K562 (cell line): ENCODE results near the gene MFAP3L. TPM values are rescaled to one million over a fixed set of nuclear protein-coding genes. Genes with fewer than 3 reads are reported as not detected.

ENCODE experiments used
- ATAC-seq: fragments of 200-7000 bp; cut with Tn5 transposase; 3 replicates; pipeline ENCODE4 v1.9.1; 2020; ENCODE audit warnings: moderate library complexity
- BruUV-seq: library from RNA; stranded (reverse); fragments of 400-500 nt; replicated peaks from 2 replicates; lab custom pipeline; 2021; lab: Mats Ljungman, UMichigan
- CTCF ChIA-PET: fragments of 300-600 bp; formaldehyde crosslinking; extraction: SDS; loops from one replicate; lab custom pipeline; 2021; ENCODE audit warnings: low intra/inter-chr PET ratio; lab: Yijun Ruan, JAX
- POLR2A ChIA-PET: fragments of 300-600, 350-650 bp; sonication (Branson Sonifier 250); formaldehyde crosslinking; extraction: SDS; loops from one replicate; lab custom pipeline; 2021; ENCODE audit warnings: antibody characterized with exemption, inconsistent platforms; lab: Yijun Ruan, JAX
- DNase-seq, 4 experiments: peaks; one replicate each; pipeline versions ENCODE4 v3.0.0 to v3.0.0-alpha.2; 2011 to 2018; ENCODE audit warnings: low spot score in 3 of 4, mixed read lengths in 3 of 4; ENCODE audit errors: extremely low read depth in 1 of 4
- FAIRE-seq: peaks from 2 replicates; lab custom pipeline; 2011; peaks lifted over from hg19 to GRCh38; lab: Jason Lieb, UNC
- H2AFZ ChIP-seq: 2 replicates; pipeline ENCODE4 v1.6.0; 2011; ENCODE audit warnings: low read depth, low read length, control low read depth, inconsistent platforms
- H3K27ac ChIP-seq: fragments of 200-600 bp; 3 replicates; pipeline ENCODE4 v1.8.0; 2011; ENCODE audit warnings: low read depth, mild to moderate bottlenecking, control low read depth, inconsistent platforms, low read length, moderate library complexity, mixed read lengths; ENCODE audit errors: extremely low read depth
- H3K27me3 ChIP-seq, 2 experiments: fragments of 300-600 bp in 1 of 2; 2 replicates in 1 of 2; 3 replicates in 1 of 2; pipeline versions ENCODE4 v1.6.0 to v1.8.0; 2011; ENCODE audit warnings: inconsistent platforms in 2 of 2, low read length in 2 of 2, mild to moderate bottlenecking in 1 of 2, mixed read lengths in 1 of 2, moderate library complexity in 1 of 2; ENCODE audit not compliant: control insufficient read depth in 2 of 2, insufficient read depth in 2 of 2
- H3K36me3 ChIP-seq: fragments of 300-600 bp; 3 replicates; pipeline ENCODE4 v1.8.0; 2011; ENCODE audit warnings: mild to moderate bottlenecking, low read length, inconsistent platforms; ENCODE audit not compliant: control insufficient read depth, insufficient read depth
- H3K4me1 ChIP-seq, 2 experiments: fragments of 200-600 bp in 1 of 2; replicated peaks in 1 of 2; 2 replicates in 1 of 2; 3 replicates in 1 of 2; pipeline versions ENCODE4 v1.5.1 to v1.8.0; 2011; ENCODE audit warnings: inconsistent platforms in 2 of 2, low read length in 2 of 2, mild to moderate bottlenecking in 1 of 2, mixed read lengths in 1 of 2, moderate library complexity in 1 of 2; ENCODE audit not compliant: control insufficient read depth in 2 of 2, insufficient read depth in 2 of 2
- H3K4me2 ChIP-seq: 2 replicates; pipeline ENCODE4 v1.6.1; 2011; ENCODE audit warnings: low read length, control low read depth, inconsistent platforms, mixed read lengths; ENCODE audit not compliant: insufficient read depth
- H3K4me3 ChIP-seq: fragments of 200-600 bp; sonication (generic), shearing (Covaris generic); 2 replicates; pipeline ENCODE4 v1.5.1; 2016; ENCODE audit warnings: control low read depth, inconsistent platforms
- H3K79me2 ChIP-seq: fragments of 200-600 bp; 3 replicates; pipeline ENCODE4 v1.8.0; 2011; ENCODE audit warnings: low read length, inconsistent platforms; ENCODE audit not compliant: control insufficient read depth, insufficient read depth
- H3K9ac ChIP-seq, 2 experiments: 2 replicates each; pipeline versions ENCODE4 v1.6.0 to v1.6.1; 2011; ENCODE audit warnings: low read depth in 2 of 2, low read length in 2 of 2, control low read depth in 1 of 2, inconsistent platforms in 1 of 2, mild to moderate bottlenecking in 1 of 2, mixed read lengths in 1 of 2; ENCODE audit not compliant: insufficient read depth in 1 of 2
- H3K9me1 ChIP-seq: one replicate; pipeline ENCODE4 v1.6.0; 2011; ENCODE audit warnings: inconsistent platforms, mild to moderate bottlenecking, low read length, moderate library complexity; ENCODE audit not compliant: control insufficient read depth, insufficient read depth
- H3K9me3 ChIP-seq: replicated peaks from 2 replicates; pipeline ENCODE4 v1.5.1; 2011; ENCODE audit warnings: low read depth, low read length, inconsistent platforms; ENCODE audit not compliant: control insufficient read depth, insufficient read depth
- H4K20me1 ChIP-seq: replicated peaks from 2 replicates; pipeline ENCODE4 v1.6.1; 2011; ENCODE audit warnings: low read length, inconsistent platforms, mixed read lengths; ENCODE audit not compliant: control insufficient read depth, insufficient read depth
- CTCF ChIP-seq, 3 experiments: IDR thresholded peaks in 2 of 3; conservative IDR thresholded peaks in 1 of 3; 2 replicates each; pipeline ENCODE4 v1.5.1; 2011 to 2012; ENCODE audit warnings: low read length in 3 of 3, mild to moderate bottlenecking in 3 of 3, control low read depth in 2 of 3, improper control_type of control experiment in 1 of 3, inconsistent platforms in 1 of 3, low read depth in 1 of 3, mixed read lengths in 1 of 3, moderate library complexity in 1 of 3; ENCODE audit not compliant: insufficient read depth in 2 of 3
- HMGN3 ChIP-seq: IDR thresholded peaks from 2 replicates; pipeline ENCODE4 v1.6.1; 2011; ENCODE audit warnings: borderline replicate concordance, low read depth, mild to moderate bottlenecking, mixed read lengths, low read length; ENCODE audit not compliant: insufficient read length; ENCODE audit errors: extremely low read depth
- KAT8 ChIP-seq: fragments of 450-650 bp; IDR thresholded peaks from 2 replicates; pipeline ENCODE4 v1.6.1; 2016; ENCODE audit warnings: low read depth, mild to moderate bottlenecking
- MCM2 ChIP-seq: fragments of 450-650 bp; IDR thresholded peaks from 2 replicates; pipeline ENCODE4 v1.6.1; 2017; ENCODE audit warnings: low read depth, mild to moderate bottlenecking
- NCOA4 ChIP-seq: fragments of 450-650 bp; IDR thresholded peaks from 2 replicates; pipeline ENCODE4 v1.6.1; 2018; ENCODE audit warnings: mild to moderate bottlenecking; ENCODE audit not compliant: partially characterized antibody
- POLR2B ChIP-seq: fragments of 450-650 bp; IDR thresholded peaks from 2 replicates; pipeline ENCODE4 v1.6.1; 2018; ENCODE audit warnings: low read depth; ENCODE audit not compliant: partially characterized antibody
- ZNF217 ChIP-seq: sonication (generic); formaldehyde crosslinking; IDR thresholded peaks from 2 replicates; pipeline ENCODE4 v1.8.0; 2022; ENCODE audit warnings: mild to moderate bottlenecking, missing genetic modification reagents
- ZNF655 ChIP-seq: fragments of 250-450 bp; sonication (Bioruptor Pico); IDR thresholded peaks from 2 replicates; pipeline ENCODE4 v1.5.0; 2021
- WGBS: fragments of 100-300 bp; shearing (Covaris generic); methylation state at CpG from one replicate; pipeline ENCODE4 v1.1.6; 2016; ENCODE audit warnings: low coverage, mixed read lengths; ENCODE audit not compliant: insufficient coverage; ENCODE audit errors: missing lambda C conversion rate; 5-methylcytosine and 5-hydroxymethylcytosine counted together
- in situ Hi-C: fragments of 300-500 bp; cut with MboI; formaldehyde crosslinking; loops from 4 replicates; pipeline ENCODE4 v1.15.0; 2018; ENCODE audit warnings: inconsistent platforms, mixed read lengths
- intact Hi-C: fragments of 100-400 bp; cut with micrococcal nuclease; formaldehyde crosslinking; loops from 2 replicates; pipeline ENCODE4 v1.14.2; 2022
- polyA plus RNA-seq, 8 experiments: library from polyadenylated mRNA; depleted of rRNA in 4 of 8; stranded (reverse) in 5 of 8; unstranded in 3 of 8; fragments of >200 nt; fragmentation: Nextera tagmentation in 2 of 8; fragmentation: Illumina TruSeq in 1 of 8; extraction: Ambion mirVana in 2 of 8; extraction: Trizol in 1 of 8; gene quantifications; 2 replicates each; pipeline versions ENCODE4 v1.2.1 to v1.2.3, GENCODE V29; 2011 to 2014; ENCODE audit warnings: inconsistent platforms in 1 of 8, missing spikeins in 1 of 8
- total RNA-seq, 7 experiments: library from RNA; depleted of rRNA in 6 of 7; stranded (reverse); fragments of >200 nt in 6 of 7; fragmentation: Illumina TruSeq in 2 of 7; extraction: Trizol in 2 of 7; gene quantifications; 2 replicates each; pipeline versions ENCODE4 v1.2.1 to v1.2.3, GENCODE V29; 2011 to 2021; ENCODE audit warnings: low replicate concordance in 1 of 7

Gene MFAP3L
- total and polyA plus RNA-seq, 9 of the 15 experiments (the other 6 are each of a cell fraction or from before 2014, with no cell fraction given): 0.06 to 0.25 (median 0.20) TPM; not detected in 3

GRCh38 chr4:169941141-169941540 is 85.1 kb downstream of the MFAP3L start (continued):
- TF ChIP-seq ZNF655 (CRISPR knock-in tag): no peak
- no peak for TF ChIP-seq MCM2
- no peak for TF ChIP-seq KAT8
- no peak for TF ChIP-seq NCOA4
- TF ChIP-seq ZNF217 (CRISPR knock-in tag): no peak
- TF ChIP-seq POLR2B: no peak

GRCh38 chr4:169940460-169940859 is 85.7 kb downstream of the MFAP3L start:
- no peaks in the 10 kb centered on the region; a peak in 1 of 5 replicates for H3K4me1 ChIP-seq
- TF ChIP-seq CTCF (IDR thresholded peaks at IDR 0.05 in 2 of 3, conservative IDR thresholded peaks at IDR 0.05 in 1 of 3; ENCODE audit: insufficient read depth in 2 of 3, low read depth in 1 of 3, low read length in 3 of 3) (0 out of 6 replicates have a peak, but pooled peaks of 1 of the 3 experiments have one; percentile 6), HMGN3 (no peak)
- H2AFZ ChIP-seq: no peak overlapping the region
- FAIRE-seq (no peak), DNase-seq (no peak), ATAC-seq (peak; percentile 72)
- no peaks in the 10 kb centered on the region for H3K36me3 ChIP-seq
- 15% methylated on average over 8 of the region's 8 CpGs for WGBS
- H3K4me3 ChIP-seq: no peak overlapping the region
- no TSS peak for BruUV-seq
- H3K4me2 ChIP-seq: no peak overlapping the region
- no peak overlapping the region for H3K9ac ChIP-seq
- H3K9me1 ChIP-seq: no peaks in the 10 kb centered on the region
- H3K9me3 ChIP-seq: no peaks in the 10 kb centered on the region
- H3K27me3 ChIP-seq: peaks cover 0 to 6% of the 10 kb centered on the region in 2 experiments; a peak in 2 of 5 replicates
- no peak overlapping the region for H3K27ac ChIP-seq
- in situ Hi-C loops (no loop called here), intact Hi-C loops (no loop called here)
- POLR2A ChIA-PET: interaction anchor here (0.7 kb wide), 1 partner anchor 9 kb away, joined by 3 read pairs; no protein-coding TSS in a partner anchor
- H3K79me2 ChIP-seq: no peaks in the 10 kb centered on the region
- CTCF ChIA-PET: no interaction called here
- H4K20me1 ChIP-seq: no peaks in the 10 kb centered on the region

Other genes with a start within 250 kb of the MFAP3L start
- not detected in 2 replicates for gene AADAT, start 63.6 kb upstream of the MFAP3L start, total RNA-seq (2014; rRNA removed)
- gene AADAT, start 63.6 kb upstream of the MFAP3L start, total RNA-seq (2014; rRNA removed; fragmentation: Illumina TruSeq; extraction: Trizol): not detected in 2 replicates
- not detected in 2 replicates for gene AADAT, start 63.6 kb upstream of the MFAP3L start, total RNA-seq (2015; rRNA removed; fragmentation: Illumina TruSeq; extraction: Trizol)
- gene AADAT, start 63.6 kb upstream of the MFAP3L start, total RNA-seq (2021): 0.11 TPM in 1 of 2 replicates, not detected in the other
- 0.07 TPM in 1 of 2 replicates, not detected in the other for gene AADAT, start 63.6 kb upstream of the MFAP3L start, polyA plus RNA-seq (2011; rRNA removed)
- gene AADAT, start 63.6 kb upstream of the MFAP3L start, polyA plus RNA-seq (2014; fragmentation: Illumina TruSeq; extraction: Trizol): not detected in 2 replicates
- gene AADAT, start 63.6 kb upstream of the MFAP3L start, polyA plus RNA-seq (2014; fragmentation: Nextera tagmentation; extraction: Ambion mirVana): under 1 TPM in 1 of 2 experiments, not detected in 1; 0.06 TPM
- 0.05 TPM in 1 of 2 replicates, not detected in the other for gene AADAT, start 63.6 kb upstream of the MFAP3L start, polyA plus RNA-seq (2014; rRNA removed)